PC-9 (cell line): ENCODE measurements around the gene SETD7.

Source experiments
- EZH2 ChIP-seq: fragments of 200-600 bp; sonication (generic); IDR thresholded peaks from 2 replicates; pipeline ENCODE4 v1.8.0; 2017; ENCODE audit warnings: antibody characterized with exemption, low read depth
- TF ChIP-seq, protein P1 (sequence below): fragments of 200-600 bp; sonication (generic); conservative IDR thresholded peaks from 2 replicates; pipeline ENCODE4 v1.6.1; 2017; ENCODE audit warnings: mixed run types, antibody characterized with exemption, mild to moderate bottlenecking, moderate library complexity

DNA sequence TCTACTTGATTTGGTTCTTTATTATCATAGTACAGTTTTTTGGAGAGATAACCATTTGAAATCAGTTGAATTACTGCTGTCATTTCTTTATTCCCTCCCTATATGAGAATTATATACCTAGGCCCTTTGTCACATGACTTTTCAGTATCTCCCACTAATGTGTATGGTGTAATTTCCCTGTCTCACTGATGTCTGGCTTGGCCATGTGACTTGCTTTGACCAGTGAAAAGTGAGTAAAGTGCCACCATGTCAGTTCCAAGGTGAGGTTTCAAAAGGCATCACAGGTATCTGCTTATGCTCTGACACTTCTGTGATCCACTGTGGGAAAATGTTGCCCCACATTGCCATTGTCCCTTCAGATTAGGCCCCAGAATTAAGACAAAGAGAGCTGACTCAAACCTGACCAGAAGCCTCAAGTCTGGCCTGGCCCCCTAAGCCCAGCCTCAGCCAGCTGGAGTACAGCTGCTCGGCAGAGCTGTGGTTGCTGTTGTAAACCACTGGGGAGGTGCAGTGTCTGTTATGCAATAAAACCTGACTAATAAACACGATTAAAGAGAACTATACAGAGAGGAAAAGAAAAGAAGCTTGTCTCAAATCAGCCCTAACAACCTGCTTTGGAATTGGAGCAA lies 27.5 kb downstream of the SETD7 start:
- TF ChIP-seq, protein P1, sequence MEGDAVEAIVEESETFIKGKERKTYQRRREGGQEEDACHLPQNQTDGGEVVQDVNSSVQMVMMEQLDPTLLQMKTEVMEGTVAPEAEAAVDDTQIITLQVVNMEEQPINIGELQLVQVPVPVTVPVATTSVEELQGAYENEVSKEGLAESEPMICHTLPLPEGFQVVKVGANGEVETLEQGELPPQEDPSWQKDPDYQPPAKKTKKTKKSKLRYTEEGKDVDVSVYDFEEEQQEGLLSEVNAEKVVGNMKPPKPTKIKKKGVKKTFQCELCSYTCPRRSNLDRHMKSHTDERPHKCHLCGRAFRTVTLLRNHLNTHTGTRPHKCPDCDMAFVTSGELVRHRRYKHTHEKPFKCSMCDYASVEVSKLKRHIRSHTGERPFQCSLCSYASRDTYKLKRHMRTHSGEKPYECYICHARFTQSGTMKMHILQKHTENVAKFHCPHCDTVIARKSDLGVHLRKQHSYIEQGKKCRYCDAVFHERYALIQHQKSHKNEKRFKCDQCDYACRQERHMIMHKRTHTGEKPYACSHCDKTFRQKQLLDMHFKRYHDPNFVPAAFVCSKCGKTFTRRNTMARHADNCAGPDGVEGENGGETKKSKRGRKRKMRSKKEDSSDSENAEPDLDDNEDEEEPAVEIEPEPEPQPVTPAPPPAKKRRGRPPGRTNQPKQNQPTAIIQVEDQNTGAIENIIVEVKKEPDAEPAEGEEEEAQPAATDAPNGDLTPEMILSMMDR: no peak
- TF ChIP-seq EZH2: no peak
